IPS DF 19.7 (cell line): Measurements from ENCODE around the gene WDR47.
A peak's percentile ranks its signal among the peaks of the same experiment; 100 is the strongest.
"Not testable (repeated sequence)": the region's sequence is repeated elsewhere in the genome, so short reads cannot be mapped to it uniquely, and the experiment has no call there.

Experiments used
- DNase-seq: peaks from one replicate; pipeline ENCODE4 v3.0.0-alpha.2; 2013; ENCODE audit warnings: low read depth, low spot score

Gene WDR47

GRCh38 chr1:108963052-108963686, 78.7 kb downstream of the WDR47 start, which contains the start of gene CLCC1:
TSS of gene CLCC1 (minus strand) at chr1:108963484. CDS start at chr1:108950437, 13,047 bp downstream.
- peak; percentile 73 for DNase-seq

DNA sequence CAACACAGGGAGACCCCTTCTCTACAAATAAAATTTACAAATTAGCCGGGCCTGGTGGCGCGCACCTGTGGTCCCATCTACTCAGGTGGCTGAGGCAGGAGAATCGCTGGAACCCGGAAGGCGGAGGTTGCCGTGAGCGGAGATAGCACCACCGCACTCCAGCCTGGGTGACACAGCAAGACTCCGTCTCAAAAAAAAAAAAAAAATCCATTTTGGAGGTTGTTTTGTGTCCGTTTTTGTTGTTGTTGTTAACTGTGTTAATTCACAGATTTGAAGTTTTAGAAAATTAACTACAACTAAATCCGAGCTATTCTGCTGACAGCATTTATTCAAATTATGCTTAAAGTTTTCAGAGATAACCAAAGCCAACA, 79.2 kb downstream of the WDR47 start:
- no peak for DNase-seq

DNA sequence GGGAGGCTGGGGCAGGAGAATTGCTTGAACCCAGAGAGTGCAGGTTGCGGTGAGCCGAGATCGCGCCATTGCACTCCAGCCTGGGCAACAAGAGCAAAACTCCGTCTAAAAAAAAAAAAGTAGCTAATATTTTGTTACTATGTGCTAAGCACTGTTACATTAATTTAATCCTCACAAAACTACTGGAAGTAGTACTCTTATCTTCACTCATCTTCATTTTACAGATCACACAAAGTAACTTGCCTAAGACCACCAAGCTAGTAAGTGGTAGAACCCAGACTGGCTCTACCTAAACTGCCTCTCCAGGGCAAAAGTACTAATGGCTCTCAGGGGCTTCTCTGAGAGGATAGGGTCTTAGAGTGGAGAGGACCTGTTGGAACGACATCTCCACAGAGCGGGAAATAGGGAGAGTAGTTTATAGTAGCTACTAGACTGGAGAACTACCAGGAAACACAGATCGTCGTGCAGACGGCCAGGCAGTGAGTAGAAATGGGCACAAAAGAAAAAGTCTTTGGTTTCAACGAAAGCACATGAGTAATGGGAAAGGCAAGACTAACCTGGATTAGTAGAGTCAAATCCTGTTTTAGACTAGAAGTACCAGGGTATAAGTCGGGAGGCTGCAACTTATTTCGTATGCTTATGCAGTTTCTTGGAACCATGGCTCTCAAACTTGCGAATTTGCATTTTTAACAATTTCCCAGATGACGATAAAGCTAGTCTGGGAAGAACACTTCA, 80.0 kb downstream of the WDR47 start:
- DNase-seq, result no peak

DNA sequence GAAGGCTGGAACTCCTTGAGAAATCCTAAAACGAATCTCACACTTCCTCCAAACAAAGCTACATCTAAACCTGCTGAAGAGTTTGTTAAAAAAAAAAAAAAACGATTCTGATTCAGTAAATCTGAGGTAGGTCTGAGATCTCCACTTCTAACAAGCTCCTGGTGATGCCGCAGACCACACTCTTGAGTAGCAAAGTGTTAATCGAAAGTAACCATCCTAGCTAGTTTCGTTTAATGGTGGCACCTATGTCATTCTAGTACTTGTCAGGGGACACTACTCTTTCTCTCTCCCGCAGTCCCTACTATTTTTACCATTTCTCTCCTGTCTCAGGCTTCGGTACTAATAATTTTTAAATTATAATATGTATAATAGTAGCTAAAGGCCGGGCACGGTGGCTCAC, 80.7 kb downstream of the WDR47 start:
- no peak for DNase-seq

DNA sequence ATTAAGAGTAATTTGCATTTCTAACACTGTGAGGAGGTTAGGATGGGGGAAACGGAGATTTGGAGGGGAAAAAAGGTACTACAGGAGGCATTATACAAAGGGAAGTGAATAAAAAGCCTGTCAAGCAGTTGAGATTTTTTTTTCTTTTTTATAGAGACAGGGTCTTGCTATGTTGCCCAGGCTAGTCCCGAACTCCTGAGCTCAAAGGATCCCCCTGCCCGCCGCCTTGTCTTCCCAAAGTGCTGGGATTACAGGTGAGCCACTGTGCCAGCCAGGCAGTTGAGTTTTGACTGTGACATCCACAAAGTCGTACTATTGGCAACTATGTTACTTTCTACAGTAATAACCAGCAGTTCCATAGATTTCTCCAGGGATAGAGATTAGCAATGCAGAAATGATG, 81.2 kb downstream of the WDR47 start:
- DNase-seq, result no peak

- no peak for DNase-seq
Observed at GRCh38 chr1:108957888-108958287, 84.0 kb downstream of the WDR47 start.

DNA sequence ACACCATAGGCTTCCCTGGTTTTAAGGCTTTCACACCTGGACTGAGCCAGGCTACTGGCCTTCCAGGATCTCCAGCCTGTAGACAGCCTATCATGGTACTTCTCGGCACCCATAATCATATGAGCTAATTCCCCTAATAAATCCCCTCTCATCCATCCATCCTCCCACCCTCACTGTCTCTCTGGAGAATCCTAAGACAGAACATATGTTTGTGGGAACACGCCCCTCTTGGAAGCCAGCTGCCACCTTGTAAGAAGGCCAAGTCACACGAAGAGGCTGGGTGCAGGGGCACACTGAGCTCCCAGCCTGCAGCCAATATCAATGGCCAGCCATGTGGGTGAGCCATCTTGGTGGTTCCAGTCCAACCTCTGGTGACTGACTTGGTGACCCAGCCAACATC, 86.0 kb downstream of the WDR47 start:
- DNase-seq, result no peak

- no peak for DNase-seq
Observed at GRCh38 chr1:108955111-108955510, 86.8 kb downstream of the WDR47 start.

- no peak for DNase-seq
Observed at GRCh38 chr1:108953452-108953851, 88.5 kb downstream of the WDR47 start.

GRCh38 chr1:108951242-108951641, 90.7 kb downstream of the WDR47 start:
- no peak for DNase-seq

GRCh38 chr1:108949044-108949443, 92.9 kb downstream of the WDR47 start:
- no peak for DNase-seq

DNA sequence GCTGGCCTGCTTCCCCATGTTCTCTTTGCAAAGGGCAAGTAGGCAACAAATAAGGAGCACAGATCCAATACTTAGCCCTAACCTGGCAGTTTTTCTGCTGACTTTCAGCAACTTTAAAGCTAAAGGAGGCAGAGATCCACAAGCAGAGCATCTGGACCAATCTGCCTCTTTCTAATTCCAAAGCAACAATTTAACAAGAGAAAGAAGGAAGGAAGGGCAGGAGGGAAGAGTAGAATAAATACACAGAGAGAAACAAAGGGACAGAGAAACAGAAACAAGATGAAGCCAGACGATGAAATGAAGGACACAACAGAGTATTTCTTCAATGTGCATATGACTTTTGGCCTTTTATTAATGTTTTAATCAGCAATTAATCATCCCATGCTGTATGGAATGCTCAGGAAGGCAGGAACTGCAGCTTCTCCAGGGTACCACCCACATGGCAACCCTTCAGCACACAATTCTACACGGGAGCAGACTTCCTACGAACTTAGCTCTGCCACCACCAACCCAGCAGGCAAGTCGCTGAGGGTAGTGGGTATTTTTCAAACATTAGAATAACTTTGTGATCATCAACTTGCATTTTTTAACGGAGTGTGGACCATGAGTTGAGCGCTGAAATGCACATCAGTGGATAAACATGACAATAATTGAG, 93.9 kb downstream of the WDR47 start:
- peak; percentile 35 for DNase-seq

DNA sequence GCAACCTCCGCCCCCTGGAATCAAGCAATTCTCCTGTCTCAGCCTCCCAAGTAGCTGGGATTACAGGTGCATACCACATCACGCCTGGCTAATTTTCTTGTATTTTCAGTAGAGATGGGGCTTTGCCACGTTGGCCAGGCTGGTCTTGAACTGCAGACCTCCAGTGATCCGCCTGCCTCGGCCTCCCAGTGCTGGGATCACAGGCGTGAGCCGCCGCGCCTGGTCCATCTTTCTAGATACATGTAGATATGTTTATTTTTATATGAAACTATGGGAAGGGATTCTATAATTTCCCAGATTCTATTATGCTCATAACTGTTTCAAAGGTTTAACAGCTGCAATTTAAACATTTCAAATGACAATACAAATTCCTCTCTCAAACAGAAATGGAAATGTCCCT, 105.7 kb downstream of the WDR47 start:
- DNase-seq, result no peak

DNA sequence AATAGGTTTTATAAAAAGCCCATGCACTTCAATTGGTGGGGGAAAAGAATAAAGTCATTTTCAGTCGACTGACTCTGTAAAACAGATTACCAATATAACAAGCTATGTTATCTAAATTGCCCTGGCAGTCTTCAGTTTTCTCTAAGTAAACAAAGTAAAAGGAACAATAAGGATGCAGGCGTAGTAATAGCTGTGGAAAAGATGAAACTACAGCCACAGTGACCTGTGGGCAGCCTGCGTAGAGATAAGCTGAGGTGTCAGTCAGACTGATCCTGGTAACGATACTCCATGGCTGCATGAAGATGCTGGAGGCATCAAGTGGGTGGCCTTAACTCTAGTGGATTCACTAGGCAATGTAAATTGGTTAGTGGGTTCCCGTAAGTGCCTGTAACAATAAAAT, 108.0 kb downstream of the WDR47 start:
- DNase-seq, result no peak

DNA sequence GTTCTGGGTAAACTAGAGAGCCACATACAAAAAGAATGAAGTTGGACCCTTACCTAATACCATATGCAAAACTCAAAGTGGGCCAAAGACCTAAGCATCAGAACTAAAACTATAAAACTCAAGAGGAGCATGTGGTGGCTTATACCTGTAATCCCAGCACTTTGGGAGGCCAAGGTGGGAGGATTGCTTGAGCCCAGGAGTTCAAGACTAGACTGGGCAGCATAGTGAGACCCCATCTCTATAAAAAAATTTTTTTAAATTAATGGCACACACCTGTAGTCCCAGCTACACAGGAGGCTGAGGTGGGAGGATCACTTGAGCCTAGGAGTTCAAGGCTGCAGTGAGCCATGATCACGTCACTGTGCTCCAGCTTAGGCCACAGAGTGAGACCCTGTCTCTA, 114.3 kb downstream of the WDR47 start:
- not testable (repeated sequence) for DNase-seq

DNA sequence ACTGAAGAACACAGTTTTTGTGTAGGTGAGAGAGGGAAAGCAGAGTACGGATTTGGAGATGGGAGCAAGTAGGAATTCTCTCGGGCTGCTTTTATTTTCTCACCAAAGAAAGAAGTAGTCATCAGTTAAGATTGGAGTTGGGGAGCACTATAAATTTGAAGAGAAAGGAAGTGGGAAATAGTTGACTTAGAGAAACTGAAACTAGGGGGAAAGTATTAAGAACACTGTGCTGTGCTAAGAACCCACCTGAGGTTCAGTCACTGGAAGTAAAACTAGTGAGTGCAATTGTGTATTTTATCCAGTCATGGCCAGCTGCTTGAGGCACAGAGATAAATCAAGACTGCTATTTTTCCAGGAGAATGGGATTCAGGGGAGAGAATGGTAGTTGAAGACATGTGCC, 116.0 kb downstream of the WDR47 start:
- no peak for DNase-seq
